CD4-positive, alpha-beta T cell treated with Interleukin-10 for 1 hour (primary cell): ENCODE results near the gene NINJ1.
A peak's percentile ranks its signal among the peaks of the same experiment; 100 is the strongest.

Experiments
- DNase-seq: peaks from one replicate; pipeline ENCODE4 v3.0.0-alpha.2; 2020

The NINJ1 gene

DNA sequence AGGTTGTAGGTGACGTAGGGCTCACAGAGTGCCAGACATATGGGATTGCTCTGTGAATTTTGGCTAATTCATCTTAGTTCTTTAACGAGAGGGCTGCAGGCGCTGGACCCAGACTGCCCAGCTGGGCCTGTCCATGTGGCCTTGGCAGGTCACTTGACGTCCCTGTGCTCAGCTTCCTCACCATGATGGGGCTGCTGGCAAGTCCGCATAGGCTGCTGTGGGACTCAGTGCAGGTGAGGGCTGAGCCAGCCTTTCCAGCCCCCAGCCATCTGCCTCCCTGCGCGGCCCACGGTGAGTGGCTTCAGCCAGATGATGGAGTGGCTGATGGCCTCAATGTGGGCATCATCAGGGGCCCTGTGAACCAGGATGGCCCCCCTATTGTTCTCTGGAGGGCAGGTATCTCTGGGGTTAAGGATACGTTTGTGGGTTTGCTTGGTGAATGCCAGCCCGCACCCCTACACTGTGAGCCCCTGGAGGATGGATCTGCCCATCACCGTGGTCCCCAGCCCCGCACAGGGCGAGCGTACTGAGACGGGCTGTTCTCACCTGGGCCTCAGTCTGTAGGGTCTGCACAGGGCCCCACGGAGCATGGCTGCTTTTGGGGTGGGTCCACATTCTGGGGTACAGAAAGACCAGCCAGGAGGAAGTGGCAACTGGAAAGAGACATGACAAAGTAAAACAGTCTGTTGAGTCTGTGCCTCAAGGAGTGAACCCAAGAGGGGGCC is 34.3 kb downstream of the NINJ1 start:
- no peak for DNase-seq

- peak; percentile 56 for DNase-seq
Measured at GRCh38 chr9:93098236-93098946, 35.7 kb downstream of the NINJ1 start.

- no peak for DNase-seq
Measured at GRCh38 chr9:93097511-93098201, 36.4 kb downstream of the NINJ1 start.

DNA sequence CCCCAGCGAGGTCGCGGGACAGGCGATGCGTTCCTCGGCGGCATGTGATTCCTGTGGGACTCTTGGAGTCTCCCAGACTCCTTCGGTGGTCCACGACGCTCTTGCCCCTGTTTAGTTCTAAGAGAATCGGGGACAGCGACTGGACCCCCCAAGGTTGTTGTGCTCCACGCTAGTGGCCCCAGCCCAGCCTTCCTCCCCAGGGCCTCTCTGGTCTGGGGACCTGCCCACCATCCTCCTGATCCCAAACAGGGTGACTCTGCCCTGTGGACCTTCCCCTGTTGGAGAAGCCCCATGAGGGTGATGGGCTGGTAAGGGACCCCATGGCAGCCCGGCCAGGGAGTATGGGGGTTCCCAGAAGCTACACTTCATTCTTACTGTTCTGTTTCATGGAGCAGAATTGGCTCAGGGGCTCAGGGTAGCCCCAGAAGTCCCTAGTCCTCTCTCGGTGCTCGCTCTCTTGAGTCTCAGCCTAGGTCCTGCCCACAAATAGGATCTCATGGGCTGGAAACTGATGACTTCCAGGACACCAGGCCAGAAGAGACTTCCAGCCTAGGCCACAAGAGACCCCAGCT is 37.2 kb downstream of the NINJ1 start:
- no peak for DNase-seq

DNA sequence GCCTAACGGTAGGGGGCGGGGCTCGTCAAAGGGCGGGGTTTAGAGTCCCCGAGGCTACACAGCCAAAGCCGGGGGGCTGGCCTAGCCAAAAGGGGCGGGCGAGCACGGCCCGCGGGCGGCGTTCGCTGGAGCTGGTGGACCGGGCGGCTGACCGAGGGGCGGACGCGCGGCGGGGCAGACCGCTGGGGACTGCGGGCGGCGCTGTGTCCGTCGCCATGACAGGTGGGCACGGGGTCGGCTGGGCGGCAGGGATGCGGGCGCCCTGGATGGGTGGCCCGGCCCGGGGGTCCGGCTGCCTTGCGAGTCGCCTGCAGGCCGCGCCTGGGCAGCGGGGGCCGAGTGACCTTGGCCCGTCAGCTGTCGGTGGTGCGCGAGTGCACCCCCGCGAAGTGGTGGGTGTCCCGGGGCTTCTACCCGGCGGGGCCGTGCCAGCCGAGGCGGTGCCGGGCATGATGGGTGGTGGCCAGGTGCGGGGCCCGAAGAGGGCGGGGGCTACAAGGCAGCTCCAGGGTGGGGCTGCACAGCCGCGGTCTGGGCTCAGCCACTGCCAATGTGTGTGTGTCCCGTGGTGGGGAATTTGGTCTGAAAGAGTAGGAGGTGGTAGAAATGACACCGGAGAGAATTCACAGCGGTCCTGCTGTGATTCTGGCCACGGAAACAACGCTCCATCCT is 37.8 kb downstream of the NINJ1 start, which contains the start of gene CARD19:
Gene CARD19, plus strand, starts transcription at position 87 of the 672 bp plus-strand sequence. Its CDS starts 129 bp downstream, at position 216.
- peak; percentile 66 for DNase-seq

DNA sequence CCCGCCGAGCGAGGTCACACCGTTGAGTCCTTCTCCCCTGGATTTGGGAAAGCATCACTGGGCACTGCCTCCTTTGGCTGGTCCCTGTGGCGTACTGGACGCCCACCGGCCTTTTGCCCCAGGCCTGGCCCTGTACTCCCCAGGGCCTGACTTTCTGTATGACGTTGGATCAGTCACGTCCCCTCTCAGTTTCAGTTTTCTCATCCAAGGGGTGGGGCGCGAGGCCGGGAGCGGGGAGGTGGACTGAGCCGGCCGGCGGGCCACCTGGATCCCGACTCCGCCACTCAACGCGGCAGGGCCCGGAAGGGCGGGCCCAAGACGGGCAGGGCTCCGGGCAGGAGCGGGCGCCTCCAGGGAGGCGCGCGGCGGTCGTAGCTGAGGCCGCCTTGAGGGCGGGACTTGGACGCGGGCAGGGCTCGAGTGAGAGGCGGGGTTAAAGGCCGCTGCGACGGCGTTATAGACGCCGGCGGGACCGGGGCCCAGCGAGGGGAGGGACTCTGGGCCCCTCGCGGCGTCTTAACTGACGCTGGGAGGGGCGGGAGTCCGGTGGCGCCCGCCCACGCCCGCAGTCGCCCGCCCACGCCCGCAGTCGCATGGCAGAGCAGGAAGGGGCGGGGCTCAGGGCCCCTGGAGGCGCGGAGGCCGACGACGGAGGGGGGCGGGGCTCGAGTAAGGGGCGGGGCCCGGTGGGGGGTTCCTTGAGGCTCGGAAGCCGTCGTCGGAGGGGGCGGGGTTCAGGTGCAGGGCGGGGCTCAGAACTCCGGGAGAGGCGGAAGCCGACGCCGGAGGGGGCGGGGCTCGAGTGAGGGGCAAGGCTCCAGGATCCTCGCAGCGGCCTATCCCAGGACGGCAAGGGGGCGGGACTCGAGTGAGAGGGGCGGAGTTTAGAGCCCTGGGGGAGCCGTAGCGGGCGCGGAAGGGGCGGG is 38.6 kb downstream of the NINJ1 start:
- peak; percentile 100 for DNase-seq

GRCh38 chr9:93094658-93095204 is 39.3 kb downstream of the NINJ1 start:
- DNase-seq, result no peak

DNA sequence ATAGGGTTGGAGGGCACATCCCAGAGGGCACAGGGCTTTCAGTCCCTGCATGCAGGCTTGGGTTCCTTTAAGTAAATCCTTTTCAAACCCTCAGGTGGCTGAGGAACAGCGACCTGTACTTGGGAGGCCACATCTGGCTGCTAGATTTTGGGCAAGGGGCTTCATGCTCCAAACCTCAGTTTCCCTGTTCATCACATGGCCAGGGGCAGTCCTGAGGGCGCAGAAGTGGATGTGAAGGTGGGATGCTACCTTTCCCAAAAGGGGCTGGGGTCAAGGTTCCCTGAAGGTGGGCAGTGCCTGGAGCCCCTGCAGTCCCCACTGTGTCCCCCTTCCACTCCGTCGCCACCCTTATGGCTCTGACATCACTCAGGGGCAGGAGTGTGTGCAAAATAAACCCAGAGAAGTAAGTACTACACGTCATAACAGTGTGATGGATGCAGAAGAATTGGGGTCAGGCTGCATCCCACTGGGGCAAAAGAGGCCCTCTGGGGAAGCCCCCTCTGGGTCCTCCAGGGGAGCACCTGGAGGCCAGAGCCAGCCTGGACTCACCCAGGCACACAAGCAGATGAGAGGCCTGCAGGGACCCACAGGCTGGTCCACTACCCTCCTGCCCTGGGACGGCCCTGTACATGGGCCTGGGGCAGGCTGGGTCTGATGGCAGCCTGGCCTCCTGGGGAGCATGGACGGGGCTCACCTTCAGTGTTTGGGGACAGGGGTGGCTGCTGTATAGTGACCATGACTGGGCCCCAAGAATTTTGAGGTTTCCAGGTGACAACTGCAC is 40.0 kb downstream of the NINJ1 start:
- DNase-seq, result no peak

- DNase-seq, result no peak
Measured at GRCh38 chr9:93093127-93093876, 40.7 kb downstream of the NINJ1 start.

- DNase-seq, result no peak
Measured at GRCh38 chr9:93092251-93092991, 41.6 kb downstream of the NINJ1 start.

DNA sequence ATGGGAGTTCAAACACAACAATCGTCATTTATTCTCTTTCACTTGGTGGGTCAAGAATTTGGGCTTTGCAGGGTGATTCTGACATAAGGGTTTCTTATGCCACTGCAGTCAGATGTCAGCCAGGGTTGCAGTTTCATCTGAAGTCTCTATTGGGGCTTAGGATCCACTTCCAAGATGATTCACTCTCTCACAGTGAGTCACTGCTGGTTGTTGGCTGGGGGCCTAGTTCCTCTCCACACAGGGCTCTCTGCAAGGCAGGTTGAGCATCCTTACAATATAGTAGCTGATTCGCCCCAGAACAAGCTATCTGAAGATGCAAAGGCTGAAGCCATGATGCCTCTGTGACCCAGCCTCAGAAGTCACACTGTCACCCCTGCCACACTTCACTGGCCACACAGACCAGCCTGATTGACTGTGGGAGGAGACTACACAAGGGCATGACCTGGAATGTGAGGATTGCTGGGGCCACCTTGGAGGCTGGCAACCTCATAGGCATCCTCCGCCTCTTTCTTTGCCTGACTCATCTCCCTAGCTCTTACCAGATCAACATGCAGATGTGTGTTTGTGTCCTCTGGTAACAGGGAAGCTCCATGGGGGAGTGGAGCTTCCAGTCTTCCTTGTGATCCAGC is 42.5 kb downstream of the NINJ1 start:
- no peak for DNase-seq

- DNase-seq, result no peak
Measured at GRCh38 chr9:93091056-93091452, 43.0 kb downstream of the NINJ1 start.

GRCh38 chr9:93090091-93090655 is 43.9 kb downstream of the NINJ1 start:
- no peak for DNase-seq

DNA sequence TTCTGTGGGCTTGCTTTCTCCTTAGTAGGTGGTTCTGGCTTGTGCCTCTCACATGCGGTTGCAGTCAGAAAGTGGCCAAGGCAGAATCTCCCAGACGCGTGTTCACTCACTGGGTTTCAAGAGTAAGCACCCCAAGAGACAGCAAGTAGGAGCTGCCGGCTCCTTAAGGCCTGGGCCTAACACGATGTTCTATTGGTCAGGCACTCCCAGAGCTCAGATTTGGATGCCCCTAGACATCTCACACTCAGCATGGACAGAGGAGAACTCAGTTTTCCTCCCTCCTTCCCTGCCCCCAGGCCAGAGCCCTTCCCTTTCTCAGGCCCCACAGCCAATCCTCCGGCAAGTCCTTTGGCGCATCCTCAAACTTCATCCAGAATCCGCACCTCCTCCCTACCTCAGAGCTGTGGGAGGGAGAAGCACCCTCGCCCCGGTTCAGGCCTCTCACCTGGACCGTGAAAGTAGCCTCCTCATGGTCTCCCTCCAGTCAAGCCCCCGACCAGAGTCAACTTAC is 44.5 kb downstream of the NINJ1 start:
- DNase-seq, result no peak

DNA sequence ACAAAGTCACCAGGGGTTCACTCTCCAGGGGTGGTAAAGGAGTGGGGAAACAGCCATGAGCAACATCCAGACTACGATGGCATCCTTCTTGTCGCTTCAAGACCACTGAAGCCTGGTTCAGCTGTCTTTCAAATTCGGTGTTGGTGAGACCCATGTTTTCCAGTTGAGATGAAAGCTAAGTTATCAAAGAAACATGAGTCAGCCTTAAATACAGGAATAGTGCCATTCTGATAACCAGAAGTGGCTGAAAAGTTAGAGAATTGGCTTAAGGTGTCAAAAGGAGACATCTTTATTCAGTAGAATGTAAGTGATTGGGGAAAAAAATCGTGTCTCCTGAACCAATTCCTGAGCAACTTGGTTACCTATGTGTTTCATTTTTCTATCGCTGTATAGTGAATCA is 45.0 kb downstream of the NINJ1 start:
- DNase-seq, result no peak

DNA sequence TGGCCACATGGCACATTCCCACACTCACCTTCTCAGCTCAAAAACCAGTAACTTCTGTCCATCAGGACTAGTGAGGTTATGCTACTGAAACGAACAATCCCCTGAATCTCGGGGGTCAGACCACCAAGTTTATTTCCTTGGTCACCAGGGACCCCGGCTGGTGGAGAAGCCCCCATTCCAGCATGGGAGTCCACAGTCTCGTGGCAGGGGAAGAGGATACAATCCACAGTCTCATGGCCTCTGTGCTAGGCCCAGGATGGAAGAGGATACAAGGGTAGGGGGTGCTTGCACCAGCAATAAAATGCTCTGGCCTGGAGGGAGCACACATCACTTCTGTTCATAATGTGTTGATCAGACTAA is 45.4 kb downstream of the NINJ1 start:
- DNase-seq, result no peak

DNA sequence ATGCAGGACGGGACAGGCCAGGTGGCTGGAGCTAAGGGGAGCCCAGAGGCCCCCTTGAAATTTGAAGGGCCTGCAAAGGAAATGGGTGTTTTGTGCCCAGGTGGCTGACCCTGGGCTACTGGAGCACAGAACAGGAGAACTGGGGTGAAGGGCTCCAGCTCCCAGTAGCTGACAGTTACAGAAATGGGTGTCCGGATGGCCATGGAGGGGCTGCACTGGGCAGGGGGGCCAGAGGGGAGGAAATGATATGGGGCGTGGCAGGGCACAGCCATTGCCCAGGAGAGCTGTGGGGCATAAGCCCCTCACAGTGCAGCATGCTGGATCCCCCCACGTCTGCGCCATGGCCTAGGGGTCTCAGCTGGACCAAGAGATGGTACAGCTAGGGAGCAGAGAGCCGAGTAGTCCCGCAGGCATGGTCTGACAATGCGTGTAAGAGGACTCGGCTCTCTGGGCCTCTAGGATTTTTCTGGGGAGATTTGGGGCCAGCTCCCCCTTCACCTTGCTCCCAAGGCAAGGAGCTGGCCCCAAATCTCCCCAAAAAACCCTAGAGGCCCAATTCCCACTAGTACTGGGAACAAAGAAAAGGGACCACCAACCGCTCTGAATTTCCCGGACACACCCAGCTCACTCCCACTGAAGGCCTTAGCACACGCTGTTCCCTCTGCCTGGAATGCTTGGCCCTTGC is 45.9 kb downstream of the NINJ1 start:
- no peak for DNase-seq
